ENCODE data around the gene DKK3.

GRCh38 chr11:12053606-12054361 is 45.4 kb upstream of the DKK3 start:
- TF ChIP-seq POLR2A (IDR thresholded peaks at IDR 0.05; ENCODE audit: low read length), result no peak
- TF ChIP-seq GATA1 (IDR thresholded peaks at IDR 0.05; ENCODE audit: low read depth, low read length), result no peak
